HG03432 (cell line): ENCODE results near the gene PLCB2.

Source experiments
- ATAC-seq: cut with Tn5 transposase; IDR thresholded peaks from one replicate; pipeline ENCODE4 v1.9.1; 2021; ENCODE audit warnings: mild to moderate bottlenecking, moderate library complexity; ENCODE audit not compliant: unreplicated experiment

PLCB2 gene

DNA sequence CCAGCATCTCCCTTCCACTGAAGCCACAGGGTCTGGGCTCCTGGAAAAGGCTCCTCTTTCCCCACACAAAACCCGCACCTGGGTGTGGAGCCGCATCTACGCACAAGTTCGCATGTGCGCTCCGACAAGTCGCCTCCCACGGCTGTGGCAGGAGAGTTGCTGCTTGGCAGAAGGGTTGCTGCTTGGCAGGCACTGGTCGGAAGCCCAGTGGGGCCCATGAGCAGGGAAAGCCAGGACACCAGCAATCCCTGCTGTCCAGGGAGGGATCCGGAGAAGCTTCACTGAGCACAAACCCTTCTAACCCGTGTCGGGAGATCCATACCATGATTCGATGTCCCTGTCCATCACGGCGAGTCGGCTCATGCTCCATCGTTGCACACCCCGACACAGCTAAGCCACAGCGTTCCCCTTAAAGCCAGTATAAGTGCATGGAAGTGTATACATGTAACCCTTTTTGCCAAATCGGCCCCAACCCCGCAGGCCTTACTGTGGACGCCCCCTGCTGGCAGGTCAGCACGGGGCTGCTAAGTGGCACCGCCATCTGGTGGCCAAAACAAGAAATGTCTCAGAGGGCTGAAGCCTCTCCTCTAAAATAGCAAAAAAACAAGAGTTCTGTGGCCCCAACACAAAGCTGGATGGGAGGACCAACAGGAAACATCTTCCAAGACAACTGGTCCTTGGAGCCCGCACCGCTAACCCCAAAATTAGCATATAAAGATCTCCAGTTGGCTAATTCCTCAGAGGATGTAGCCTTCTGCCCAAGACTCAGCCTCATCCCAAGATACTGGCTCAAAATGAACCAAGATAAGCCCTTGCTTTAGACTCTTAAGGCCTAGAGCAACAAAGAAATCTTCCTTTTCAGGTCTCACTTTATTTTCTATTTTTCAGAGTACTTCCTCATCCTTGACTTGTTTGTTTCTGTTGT lies 33.1 kb downstream of the PLCB2 start:
- no peak for ATAC-seq

DNA sequence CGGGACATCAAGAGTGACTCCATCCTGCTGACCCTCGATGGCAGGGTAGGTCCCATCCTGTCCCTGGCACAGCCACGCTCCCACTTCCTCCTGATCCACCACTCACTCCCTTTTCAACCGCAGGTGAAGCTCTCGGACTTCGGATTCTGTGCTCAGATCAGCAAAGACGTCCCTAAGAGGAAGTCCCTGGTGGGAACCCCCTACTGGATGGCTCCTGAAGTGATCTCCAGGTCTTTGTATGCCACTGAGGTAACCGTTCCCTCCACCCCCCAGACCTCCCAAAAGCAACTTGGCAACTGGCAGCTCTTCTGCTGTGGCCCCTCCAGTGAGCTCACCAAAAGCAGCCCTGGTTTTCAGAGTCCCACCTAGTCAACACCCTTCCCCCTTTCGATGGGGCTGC lies 34.3 kb downstream of the PLCB2 start:
- ATAC-seq, result no peak

DNA sequence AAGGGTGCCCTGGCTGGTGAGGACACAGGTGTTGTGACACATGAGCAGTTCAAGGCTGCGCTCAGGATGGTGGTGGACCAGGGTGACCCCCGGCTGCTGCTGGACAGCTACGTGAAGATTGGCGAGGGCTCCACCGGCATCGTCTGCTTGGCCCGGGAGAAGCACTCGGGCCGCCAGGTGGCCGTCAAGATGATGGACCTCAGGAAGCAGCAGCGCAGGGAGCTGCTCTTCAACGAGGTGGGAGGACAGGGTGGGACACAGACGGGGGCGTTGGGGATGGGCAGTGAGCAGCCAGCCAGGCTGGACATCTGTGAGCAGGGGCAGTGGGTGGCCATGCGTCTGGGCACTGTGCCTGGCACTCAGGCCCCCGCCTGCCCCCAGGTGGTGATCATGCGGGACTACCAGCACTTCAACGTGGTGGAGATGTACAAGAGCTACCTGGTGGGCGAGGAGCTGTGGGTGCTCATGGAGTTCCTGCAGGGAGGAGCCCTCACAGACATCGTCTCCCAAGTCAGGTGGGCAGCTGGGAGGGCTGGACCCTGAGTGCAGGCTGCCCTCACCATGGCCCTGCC lies 35.2 kb downstream of the PLCB2 start:
- ATAC-seq, result no peak

DNA sequence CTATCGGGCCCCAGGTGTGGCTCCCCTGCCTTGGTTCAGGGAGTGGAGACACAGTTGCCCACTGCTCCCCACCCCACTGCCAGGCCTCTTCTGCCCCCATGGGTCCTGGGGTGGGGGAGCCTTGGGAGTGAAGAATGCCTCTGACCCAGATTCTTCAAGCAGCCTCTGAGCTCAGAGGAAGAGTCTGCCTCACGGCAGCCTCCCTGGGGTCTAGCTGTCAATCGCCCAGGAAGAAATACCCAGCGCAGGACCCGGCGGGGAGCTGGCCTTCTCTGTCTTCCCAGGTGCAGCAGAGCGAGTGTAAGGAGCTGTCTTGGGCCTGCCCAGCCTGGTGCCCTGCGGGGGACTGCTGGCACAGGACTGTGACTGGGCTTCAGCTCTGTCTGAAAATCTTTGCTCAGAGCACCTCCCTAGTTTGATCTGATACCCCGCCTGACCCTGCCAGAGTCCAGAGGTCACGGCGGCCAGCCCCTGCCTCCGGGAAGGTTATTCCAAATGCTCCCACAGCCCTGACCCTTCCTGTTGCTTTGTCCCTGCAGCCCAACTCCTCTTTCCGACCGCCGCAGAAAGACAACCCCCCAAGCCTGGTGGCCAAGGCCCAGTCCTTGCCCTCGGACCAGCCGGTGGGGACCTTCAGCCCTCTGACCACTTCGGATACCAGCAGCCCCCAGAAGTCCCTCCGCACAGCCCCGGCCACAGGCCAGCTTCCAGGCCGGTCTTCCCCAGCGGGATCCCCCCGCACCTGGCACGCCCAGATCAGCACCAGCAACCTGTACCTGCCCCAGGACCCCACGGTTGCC lies 35.9 kb downstream of the PLCB2 start:
- no peak for ATAC-seq

DNA sequence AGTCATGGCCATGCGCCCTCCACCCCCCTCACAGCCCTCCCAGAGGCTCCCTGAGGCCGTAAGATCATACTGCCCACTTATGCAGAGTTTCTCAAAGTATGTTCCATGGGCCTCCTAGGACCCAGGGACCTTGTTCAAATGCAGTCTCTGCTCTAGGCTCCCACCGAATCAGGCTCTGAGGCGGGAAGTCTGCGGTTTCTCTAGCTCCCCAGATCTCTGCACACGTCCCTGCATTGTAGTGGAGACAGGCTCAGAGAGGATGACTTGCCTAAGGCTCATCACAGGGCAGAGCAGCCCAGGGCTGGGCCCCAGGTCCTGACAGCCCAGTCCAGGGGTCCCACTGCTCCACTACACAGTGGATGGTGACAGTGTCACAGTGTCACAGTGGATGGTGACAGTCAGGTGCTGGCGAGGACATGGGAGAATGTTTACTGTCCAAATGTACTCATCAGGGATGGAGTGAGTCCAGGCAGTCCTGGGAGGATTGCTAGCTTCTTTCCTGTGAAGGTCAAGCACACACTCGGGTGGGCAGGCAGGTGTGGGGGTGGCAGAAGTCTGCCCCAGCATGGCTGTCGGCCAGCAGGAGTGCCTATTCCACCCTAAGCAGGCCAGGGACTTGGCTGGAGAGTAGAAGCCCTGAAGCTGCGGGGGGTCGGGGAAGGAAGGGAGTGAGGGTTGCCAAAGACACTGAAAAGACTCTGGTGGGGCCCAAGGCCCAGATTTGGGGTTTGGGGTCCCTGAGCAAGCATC lies 37.3 kb downstream of the PLCB2 start:
- ATAC-seq, result no peak

DNA sequence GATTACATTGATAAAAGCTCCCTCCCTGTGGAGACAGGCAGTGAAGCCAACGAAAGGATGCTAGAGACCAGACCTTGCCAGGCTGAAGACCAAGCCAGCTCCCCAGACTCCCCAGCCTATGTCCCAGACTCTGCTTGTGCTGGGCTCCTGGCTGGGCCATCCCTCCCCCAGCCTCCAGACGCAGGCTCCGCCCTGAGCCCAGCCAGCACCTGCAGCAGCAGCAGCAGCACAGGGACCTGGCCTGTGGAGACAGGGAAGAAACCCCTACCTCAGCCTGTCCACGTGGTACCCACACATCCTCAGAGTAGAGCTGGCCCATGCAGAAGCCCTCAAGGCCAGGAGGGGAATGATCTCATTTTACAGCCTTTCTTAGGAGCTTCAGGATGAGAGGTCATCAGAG lies 38.1 kb downstream of the PLCB2 start:
- no peak for ATAC-seq

DNA sequence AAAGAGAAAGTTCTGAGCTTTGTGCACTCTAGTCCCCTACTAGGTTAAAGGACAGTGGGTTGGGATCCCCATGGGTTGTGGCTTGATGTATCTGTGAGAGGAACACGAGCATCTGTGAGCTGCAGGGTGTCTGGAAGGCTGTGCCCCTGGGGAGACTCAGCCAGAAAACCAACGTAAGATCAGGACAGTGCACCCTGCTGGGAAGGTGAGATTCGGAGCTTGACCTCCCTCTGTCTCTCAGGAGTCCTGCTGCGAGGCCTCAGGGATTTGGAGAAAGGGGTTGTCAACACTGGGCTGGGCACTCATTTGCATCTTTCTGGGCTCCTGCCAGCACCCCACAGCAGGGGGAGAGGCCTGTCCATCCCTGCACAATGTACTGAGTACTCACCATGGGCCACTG lies 40.1 kb downstream of the PLCB2 start:
- no peak for ATAC-seq

DNA sequence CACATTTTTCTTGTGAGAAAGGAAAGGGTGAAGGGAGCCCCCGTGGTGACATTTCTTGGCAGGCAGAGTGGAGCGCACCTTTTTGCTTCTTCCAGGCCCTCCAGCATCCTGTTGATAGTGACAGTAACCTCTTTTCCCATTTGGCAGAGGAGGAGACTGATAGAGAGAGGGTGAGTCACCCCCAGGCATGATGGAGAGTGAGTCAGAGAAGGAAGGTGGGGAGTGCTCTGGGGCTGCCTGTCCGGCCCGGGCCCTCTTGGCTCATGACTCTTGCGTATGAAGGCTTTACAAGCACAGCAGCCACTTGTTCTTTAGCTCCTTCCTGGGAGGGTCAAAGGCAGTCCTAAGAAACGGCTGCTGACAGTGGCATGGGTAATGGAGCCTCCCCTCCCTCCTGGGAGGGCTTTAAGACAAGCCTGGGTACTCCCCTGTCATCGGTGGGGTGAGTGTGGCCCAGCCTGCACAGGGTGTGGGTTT lies 40.9 kb downstream of the PLCB2 start:
- no peak for ATAC-seq

DNA sequence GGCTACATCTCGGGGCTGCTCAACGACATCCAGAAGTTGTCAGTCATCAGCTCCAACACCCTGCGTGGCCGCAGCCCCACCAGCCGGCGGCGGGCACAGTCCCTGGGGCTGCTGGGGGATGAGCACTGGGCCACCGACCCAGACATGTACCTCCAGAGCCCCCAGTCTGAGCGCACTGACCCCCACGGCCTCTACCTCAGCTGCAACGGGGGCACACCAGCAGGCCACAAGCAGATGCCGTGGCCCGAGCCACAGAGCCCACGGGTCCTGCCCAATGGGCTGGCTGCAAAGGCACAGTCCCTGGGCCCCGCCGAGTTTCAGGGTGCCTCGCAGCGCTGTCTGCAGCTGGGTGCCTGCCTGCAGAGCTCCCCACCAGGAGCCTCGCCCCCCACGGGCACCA lies 41.9 kb downstream of the PLCB2 start:
- ATAC-seq, result no peak

DNA sequence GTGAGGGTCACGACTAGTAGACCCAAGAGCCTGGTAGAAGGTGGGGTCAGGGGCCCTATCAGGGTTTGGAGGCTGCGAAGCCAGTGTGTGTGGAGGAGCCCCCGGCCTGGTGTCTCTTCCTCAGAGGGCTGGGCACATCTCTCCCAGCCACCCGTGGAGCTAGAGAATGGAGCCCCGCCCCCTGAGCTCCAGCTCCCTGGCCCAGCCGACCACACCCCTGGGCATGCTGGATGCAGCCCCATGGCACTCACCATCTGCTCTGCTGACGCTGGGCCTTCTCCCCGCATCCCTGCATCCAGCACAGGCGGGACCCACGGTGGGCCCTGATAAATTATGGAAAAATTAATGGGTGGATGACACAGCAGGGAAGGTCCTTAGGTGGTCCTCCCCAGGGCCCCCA lies 42.4 kb downstream of the PLCB2 start:
- no peak for ATAC-seq

DNA sequence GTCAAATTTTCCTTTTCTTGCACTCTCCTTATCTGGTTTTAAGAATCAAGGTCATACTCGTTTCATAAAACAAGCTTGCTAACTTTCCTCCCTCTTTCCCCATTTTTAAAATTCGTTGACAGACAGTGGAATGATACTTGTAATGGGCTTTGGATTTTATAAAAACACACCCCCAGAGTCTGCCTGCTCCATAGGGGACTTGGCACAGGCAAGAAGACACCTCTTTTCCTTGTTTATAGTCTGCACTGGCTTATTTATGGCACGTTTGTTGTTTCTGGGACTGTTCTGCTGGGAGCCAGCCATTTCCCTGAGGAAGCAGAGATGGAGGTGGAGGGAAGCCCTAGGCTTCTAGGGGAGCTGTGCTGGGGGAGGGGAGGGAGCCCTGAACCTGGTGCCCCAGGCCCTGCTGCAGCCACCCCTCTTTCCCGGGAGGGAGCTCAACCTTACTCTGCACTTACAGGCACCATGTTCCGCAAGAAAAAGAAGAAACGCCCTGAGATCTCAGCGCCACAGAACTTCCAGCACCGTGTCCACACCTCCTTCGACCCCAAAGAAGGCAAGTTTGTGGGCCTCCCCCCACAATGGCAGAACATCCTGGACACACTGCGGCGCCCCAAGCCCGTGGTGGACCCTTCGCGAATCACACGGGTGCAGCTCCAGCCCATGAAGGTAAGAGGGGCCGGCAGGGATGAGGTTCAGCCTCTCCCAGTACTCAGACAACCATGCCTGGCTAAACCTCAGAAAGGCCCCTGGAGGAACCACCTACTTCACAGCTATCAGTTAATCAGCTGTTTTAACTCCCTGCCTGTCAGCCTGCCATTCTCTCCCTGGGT lies 43.2 kb downstream of the PLCB2 start:
- ATAC-seq, result no peak

DNA sequence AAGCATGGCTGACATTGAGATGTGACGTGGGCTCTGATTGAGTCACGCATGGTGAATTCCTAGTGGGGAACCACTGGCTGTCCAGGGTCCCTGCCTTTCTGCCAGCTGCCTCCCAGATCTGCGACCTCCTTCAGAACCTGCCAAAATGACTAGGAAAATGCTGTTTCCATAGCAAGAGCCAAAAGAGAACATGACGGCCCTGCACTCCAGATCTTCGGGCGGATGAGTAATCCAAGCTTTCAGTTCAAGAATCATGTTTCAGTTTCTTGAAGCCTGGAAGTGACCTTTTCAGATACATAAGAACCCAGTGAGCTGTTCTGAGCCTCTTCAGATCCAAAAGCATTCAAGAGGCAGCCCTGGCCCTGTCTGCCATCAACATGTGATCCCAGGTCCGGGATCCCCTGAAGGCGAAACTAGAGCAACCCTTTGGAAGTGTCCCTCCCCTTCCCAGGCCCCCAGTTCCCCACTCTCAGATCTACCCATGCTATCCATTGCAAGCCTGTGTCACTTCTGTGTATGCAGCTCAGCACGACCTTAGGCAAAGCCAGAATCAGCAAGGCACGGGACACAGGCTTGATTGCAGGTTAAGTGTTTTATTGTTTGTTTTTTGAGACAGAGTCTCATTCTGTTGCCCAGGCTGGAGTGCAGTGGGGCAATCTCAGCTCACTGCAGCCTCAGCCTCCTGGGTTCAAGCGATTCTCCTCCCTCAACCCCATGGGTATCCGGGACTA lies 44.5 kb downstream of the PLCB2 start:
- ATAC-seq, result no peak

DNA sequence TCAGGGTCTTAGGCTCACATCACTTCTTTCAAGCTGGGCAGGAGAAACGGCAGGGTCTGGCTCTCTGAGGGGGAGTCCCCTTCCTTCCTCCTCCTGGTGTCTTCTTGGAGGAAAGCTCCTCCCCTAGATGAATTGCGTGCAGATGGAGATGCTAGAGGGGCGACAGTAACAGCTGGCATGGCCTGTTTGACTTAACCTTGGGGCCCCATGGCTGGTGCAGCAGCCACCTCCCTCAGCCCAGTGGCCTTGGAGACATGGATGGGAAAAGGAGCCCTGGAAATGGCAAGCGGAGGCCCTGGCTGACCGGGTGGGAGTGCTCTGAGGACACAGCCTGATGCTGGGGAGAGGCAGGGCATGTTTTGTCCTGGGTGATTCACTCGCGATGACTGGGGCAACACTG lies 48.7 kb downstream of the PLCB2 start:
- no peak for ATAC-seq

DNA sequence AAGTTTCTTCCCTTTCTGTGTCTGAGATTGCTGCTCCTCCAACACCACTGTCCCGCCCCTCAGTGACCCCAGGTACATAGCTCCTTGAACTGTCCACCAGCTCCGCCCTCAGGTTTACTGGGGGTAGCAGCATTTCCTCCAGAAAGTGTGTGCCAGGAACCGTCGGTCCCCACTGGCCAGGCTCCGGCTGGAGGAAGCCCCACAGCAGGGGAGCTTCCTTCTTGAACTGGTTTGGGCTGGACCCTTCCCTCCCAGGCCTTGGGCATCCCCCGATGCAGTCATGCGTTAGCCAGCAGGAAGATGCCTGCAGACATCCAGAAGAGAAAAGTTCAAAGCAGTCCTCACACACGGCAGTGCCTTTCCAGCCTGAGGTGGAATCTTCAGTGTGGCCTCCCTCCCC lies 49.2 kb downstream of the PLCB2 start:
- no peak for ATAC-seq

DNA sequence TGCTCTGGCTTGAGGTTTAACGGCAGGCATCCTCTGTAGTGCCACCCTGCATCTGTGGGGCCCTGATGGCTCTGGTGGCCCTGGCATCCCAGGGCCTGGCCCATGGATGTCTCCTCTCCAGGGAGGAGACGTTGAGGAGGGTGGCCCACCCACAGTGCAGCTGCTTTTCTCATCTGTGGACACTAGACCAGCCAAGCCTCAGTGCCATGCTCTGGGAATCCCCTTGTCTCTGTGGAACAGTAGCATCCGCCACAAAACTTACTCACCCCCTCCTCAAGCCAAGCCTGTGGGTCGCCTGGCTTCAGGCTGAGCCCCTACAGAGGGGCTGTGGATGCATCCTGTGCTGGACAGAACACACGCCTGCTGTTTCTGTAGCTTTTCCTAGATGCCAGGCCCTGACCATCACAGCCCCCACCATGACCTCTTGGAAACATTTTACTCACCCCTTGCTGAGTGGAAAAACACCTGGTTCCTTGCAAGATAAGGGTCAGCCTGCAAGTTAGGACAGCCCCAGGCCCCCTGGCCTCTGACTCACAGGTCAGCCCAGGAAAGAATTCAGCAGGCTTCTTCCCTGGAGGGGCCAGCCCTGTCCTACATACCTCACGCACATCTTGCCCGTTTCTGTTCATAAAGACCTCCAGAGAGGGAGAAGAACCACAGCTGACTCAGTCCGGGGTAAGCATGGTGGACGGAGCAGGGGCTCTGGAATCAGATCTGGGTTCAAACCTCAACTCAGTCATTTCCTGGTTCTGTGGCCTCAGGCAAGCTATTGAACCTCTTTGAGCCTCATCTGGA lies 49.9 kb downstream of the PLCB2 start:
- ATAC-seq, result no peak

DNA sequence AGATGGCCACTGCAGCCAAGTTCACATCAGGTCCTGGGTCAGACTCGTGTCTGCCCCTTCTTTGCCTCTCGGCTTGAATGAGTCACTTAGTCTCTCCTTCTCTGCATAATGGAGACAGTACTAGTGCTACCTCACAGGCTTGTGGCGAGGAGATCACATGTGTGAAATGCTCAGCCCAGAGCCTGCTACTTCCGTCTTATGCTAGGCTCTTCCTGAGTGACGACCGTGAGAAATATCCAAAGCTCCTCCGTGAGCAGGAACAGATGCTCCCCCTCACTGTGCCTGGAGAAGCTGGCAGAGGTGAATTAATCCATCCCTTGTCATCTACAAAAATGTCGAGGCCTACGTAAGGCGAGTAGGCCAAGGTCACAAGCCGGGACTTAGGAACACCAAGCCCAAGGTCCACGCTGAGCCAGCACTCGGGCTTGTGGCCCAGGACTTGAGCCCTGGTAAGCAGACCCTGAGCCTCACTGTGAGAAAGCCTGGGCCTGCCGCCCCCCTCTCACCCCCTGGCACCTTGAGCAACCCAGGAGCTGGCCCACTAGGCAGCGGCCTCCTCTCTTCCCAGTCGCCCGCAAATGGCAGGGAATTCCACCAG lies 51.0 kb downstream of the PLCB2 start:
- ATAC-seq, result no peak

DNA sequence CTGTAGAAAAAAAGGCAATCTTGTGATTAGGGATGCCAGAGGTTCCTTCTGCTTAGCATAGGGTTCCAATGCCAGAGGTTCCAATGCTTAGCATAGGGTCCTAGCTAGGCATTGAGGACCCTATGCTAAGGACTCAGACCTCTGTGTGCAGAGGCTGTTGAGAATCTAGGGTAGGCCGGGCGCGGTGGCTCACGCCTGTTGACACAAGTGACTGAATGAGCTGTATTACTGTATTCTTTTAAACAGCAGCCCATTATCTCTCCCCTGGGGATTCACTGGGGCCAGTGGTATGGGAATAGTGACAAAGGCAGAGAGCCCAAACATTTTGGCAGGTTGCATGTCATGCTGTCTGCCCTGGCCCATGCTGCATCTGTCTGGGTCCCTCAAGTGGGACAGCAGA lies 52.7 kb downstream of the PLCB2 start:
- no peak for ATAC-seq

DNA sequence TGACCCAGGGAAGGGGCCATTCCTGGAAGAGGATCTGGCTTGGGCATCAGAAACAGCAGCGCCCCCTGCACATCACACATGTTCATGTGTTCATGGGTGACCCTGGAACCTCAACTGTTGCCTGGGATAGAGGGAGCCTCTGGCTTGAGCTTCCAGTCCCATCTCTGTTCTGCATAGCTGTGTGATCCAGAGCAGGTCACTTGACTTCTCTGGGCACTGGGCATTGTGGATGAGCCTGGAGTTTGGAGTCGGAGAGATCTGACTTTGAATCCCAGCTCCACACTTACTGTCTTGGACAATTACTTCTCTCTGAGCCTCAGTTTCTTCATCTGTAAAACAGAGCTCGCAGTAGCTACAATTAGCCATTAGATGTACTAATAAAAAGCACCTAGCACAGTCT lies 53.3 kb downstream of the PLCB2 start:
- ATAC-seq, result no peak
